Peyer's patch (tissue), 4 donors: ENCODE data around the gene INPP1. TPM values are rescaled to one million over a fixed set of nuclear protein-coding genes. Genes with fewer than 3 reads are reported as not detected.

Experiments used
- DNase-seq, 3 donors: peaks; one replicate each; pipeline ENCODE4 v3.0.0-alpha.2; 2017 to 2019
- H3K27ac ChIP-seq, 4 donors: fragments of 200-600 bp; sonication (generic); one replicate each; pipeline ENCODE4 v1.5.1; 2016 to 2019
- H3K27me3 ChIP-seq, 2 donors: fragments of 200-600 bp; sonication (generic); one replicate each; pipeline ENCODE4 v1.5.1; 2019
- H3K36me3 ChIP-seq, 3 donors: fragments of 200-600 bp; sonication (generic); one replicate each; pipeline ENCODE4 v1.5.1; 2016 to 2019
- H3K4me1 ChIP-seq, 4 donors: fragments of 200-600 bp; sonication (generic); one replicate each; pipeline ENCODE4 v1.5.1; 2016 to 2019
- H3K4me3 ChIP-seq, 4 donors: fragments of 200-600 bp; sonication (generic); 1 replicate in 3 of 4; 2 replicates in 1 of 4; pipeline ENCODE4 v1.5.1; 2016 to 2019; ENCODE audit warnings: mild to moderate bottlenecking in 1 of 4
- H3K9me3 ChIP-seq, 4 donors: fragments of 200-600 bp; sonication (generic); one replicate each; pipeline ENCODE4 v1.5.1; 2016 to 2019; ENCODE audit warnings: mild to moderate bottlenecking in 1 of 4
- CTCF ChIP-seq, 6 experiments: fragments of 450-650 bp in 4 of 6; fragments of 200-600 bp in 2 of 6; sonication (generic) in 1 of 6; IDR thresholded peaks; one replicate each; pipeline ENCODE4 v1.5.1; 2017 to 2019; ENCODE audit warnings: antibody characterized with exemption in 6 of 6, mild to moderate bottlenecking in 3 of 6, moderate library complexity in 1 of 6
- POLR2A ChIP-seq, 2 donors: fragments of 450-650 bp; IDR thresholded peaks; one replicate each; pipeline ENCODE4 v1.5.1; 2017; ENCODE audit warnings: antibody characterized with exemption in 2 of 2, mild to moderate bottlenecking in 2 of 2, moderate library complexity in 2 of 2
- total RNA-seq, 4 donors: library from RNA; depleted of rRNA; stranded (reverse); fragments of >200 nt; gene quantifications; one replicate each; pipeline ENCODE4 v1.1.0, GENCODE V29; 2016

INPP1 gene
- total RNA-seq, 4 donors from 2014 or later = 10.7 to 37.9 (median 32.1) TPM

GRCh38 chr2:190376591-190377245, 33.3 kb downstream of the INPP1 start:
- H3K27ac ChIP-seq = no peak overlapping the region
- DNase-seq = no peak
- H3K36me3 ChIP-seq = no peaks in the 10 kb centered on the region
- TF ChIP-seq POLR2A (IDR thresholded peaks at IDR 0.05) = no peak
- TF ChIP-seq CTCF (IDR thresholded peaks at IDR 0.05) = no peak
- H3K4me3 ChIP-seq = no peak overlapping the region
- no peaks in the 10 kb centered on the region for H3K27me3 ChIP-seq
- no peaks in the 10 kb centered on the region for H3K9me3 ChIP-seq
- no peaks in the 10 kb centered on the region for H3K4me1 ChIP-seq

GRCh38 chr2:190378880-190379237, 35.5 kb downstream of the INPP1 start:
- Histone ChIP-seq H3K4me1 (no peaks in the 10 kb centered on the region), H3K27ac (no peak overlapping the region), H3K27me3 (no peaks in the 10 kb centered on the region), H3K4me3 (no peak overlapping the region), H3K36me3 (no peaks in the 10 kb centered on the region), H3K9me3 (no peaks in the 10 kb centered on the region)
- no peak for TF ChIP-seq CTCF (IDR thresholded peaks at IDR 0.05)
- TF ChIP-seq POLR2A (IDR thresholded peaks at IDR 0.05) = no peak
- no peak for DNase-seq

- TF ChIP-seq CTCF (IDR thresholded peaks at IDR 0.05) = no peak
- TF ChIP-seq POLR2A (IDR thresholded peaks at IDR 0.05) = no peak
- H3K4me3 ChIP-seq = no peak overlapping the region
- no peak for DNase-seq
Observed at GRCh38 chr2:190379249-190379964, 36.0 kb downstream of the INPP1 start.

GRCh38 chr2:190380962-190381412, 37.6 kb downstream of the INPP1 start:
- TF ChIP-seq CTCF (IDR thresholded peaks at IDR 0.05) (no peak), POLR2A (IDR thresholded peaks at IDR 0.05) (no peak)
- Histone ChIP-seq H3K27me3 (no peaks in the 10 kb centered on the region), H3K36me3 (no peaks in the 10 kb centered on the region), H3K9me3 (no peaks in the 10 kb centered on the region), H3K4me3 (no peak overlapping the region), H3K27ac (no peak overlapping the region), H3K4me1 (no peaks in the 10 kb centered on the region)
- DNase-seq = no peak

More at GRCh38 chr2:190379249-190379964, 36.0 kb downstream of the INPP1 start:
- Histone ChIP-seq H3K36me3 (no peaks in the 10 kb centered on the region), H3K9me3 (no peaks in the 10 kb centered on the region), H3K27me3 (no peaks in the 10 kb centered on the region), H3K27ac (no peak overlapping the region), H3K4me1 (no peaks in the 10 kb centered on the region)

- TF ChIP-seq CTCF (IDR thresholded peaks at IDR 0.05) (peak; percentile 9 to 92 (median 70)), POLR2A (IDR thresholded peaks at IDR 0.05) (no peak)
- H3K4me1 ChIP-seq = no peaks in the 10 kb centered on the region
- no peak overlapping the region for H3K27ac ChIP-seq
- no peaks in the 10 kb centered on the region for H3K9me3 ChIP-seq
- no peaks in the 10 kb centered on the region for H3K27me3 ChIP-seq
- DNase-seq = peak in 1 of 3 donors; percentile 55
- no peaks in the 10 kb centered on the region for H3K36me3 ChIP-seq
- H3K4me3 ChIP-seq = no peak overlapping the region
Observed at GRCh38 chr2:190382851-190383250, 39.5 kb downstream of the INPP1 start.
